ENCODE measurements around the gene FAM118B.
A peak's percentile ranks its signal among the peaks of the same experiment; 100 is the strongest.
"Not testable (repeated sequence)": the region's sequence is repeated elsewhere in the genome, so short reads cannot be mapped to it uniquely, and the experiment has no call there.

Gene FAM118B

DNA sequence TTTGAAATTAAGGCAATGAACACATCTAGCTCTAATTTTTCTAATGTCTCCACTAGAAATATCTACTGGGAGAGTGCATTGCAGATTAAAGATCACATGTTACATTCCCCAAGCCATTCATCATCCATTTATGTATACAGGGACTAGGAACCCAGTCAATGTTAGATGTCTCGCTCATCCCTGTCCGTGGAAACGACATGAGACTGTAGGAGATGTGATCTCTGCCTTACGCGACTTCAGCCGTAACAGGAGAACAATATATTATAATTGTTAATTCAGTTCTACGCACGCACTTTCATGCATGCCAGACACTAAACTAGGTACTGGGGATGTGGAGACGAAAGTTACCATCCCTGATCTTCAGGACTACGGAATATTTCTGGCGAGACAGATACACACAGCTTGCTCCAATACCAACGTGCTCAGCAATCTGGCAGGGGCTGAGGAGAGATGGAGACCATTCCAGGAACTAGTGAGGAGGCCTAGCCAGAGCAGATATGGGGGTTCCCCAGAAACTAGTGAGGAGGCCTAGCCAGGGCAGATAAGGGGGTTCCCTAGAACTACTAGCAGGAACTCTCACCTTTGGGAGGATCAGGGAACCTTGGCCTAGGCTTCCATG is 93.0 kb downstream of the FAM118B start:
- TF ChIP-seq CTCF (IDR thresholded peaks at IDR 0.05; ENCODE audit: low read depth, low read length), result no peak
- no peak for DNase-seq
- Histone ChIP-seq H3K27ac (peak overlapping the region; percentile 96), H3K27me3 (ENCODE audit: insufficient read depth, low read depth, severe bottlenecking) (no peaks in the 10 kb centered on the region), H3K4me3 (ENCODE audit: low read depth, low read length) (peak overlapping the region; percentile 90), H3K36me3 (peaks cover 31% of the 10 kb centered on the region), H3K9me3 (ENCODE audit: severe bottlenecking) (no peaks in the 10 kb centered on the region)

DNA sequence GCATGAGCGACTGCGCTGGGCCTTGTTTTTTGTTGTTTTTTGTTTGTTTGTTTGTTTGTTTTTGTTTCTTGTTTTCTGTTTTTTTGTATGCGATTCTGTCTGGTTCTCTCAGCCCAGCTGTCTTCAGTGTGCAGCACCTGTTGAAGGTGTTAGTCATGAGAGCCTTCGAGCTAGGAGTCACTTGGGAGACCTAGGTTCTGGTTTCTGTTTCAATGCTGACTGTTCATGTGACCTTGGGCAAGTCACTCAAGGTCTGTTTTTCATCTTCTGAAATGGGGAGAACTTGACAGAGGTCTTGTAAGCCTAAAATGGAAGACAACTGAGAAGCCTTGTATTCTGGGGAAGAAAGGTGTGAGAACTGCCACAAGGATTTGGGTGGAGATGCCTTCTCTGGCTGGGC is 94.1 kb downstream of the FAM118B start:
- H3K9me3 ChIP-seq (ENCODE audit: severe bottlenecking), result no peaks in the 10 kb centered on the region
- no peak overlapping the region for H3K27ac ChIP-seq
- no peak for DNase-seq
- H3K4me3 ChIP-seq (ENCODE audit: low read depth, low read length), result no peak overlapping the region
- peaks cover 28% of the 10 kb centered on the region for H3K36me3 ChIP-seq
- no peaks in the 10 kb centered on the region for H3K27me3 ChIP-seq (ENCODE audit: insufficient read depth, low read depth, severe bottlenecking)
- no peak for TF ChIP-seq CTCF (IDR thresholded peaks at IDR 0.05; ENCODE audit: low read depth, low read length)

DNA sequence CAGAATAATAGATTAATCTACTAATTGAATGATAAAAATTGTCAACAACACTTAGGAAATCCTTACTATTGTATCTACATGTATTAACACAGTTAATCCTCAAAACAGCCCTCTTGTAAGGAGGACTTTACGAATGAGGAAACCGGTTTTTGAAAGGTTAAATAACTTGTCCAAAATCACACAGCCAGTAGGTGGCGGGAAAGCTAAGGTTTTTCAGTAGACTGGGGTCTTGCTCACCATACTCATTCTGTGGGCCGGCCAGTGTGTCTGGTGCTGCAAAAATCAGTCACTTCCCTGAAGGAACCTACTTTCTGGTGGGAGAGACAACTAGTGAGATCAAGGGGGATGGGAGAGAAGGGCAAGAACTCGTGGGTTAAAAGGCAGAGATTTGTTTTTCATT is 96.1 kb downstream of the FAM118B start:
- peak; percentile 49 for TF ChIP-seq CTCF (IDR thresholded peaks at IDR 0.05; ENCODE audit: low read depth, low read length)
- H3K36me3 ChIP-seq, result peaks cover 31% of the 10 kb centered on the region
- no peaks in the 10 kb centered on the region for H3K27me3 ChIP-seq (ENCODE audit: insufficient read depth, low read depth, severe bottlenecking)
- H3K27ac ChIP-seq, result no peak overlapping the region
- no peak overlapping the region for H3K4me3 ChIP-seq (ENCODE audit: low read depth, low read length)
- peak; percentile 53 for DNase-seq
- H3K9me3 ChIP-seq (ENCODE audit: severe bottlenecking), result no peaks in the 10 kb centered on the region

DNA sequence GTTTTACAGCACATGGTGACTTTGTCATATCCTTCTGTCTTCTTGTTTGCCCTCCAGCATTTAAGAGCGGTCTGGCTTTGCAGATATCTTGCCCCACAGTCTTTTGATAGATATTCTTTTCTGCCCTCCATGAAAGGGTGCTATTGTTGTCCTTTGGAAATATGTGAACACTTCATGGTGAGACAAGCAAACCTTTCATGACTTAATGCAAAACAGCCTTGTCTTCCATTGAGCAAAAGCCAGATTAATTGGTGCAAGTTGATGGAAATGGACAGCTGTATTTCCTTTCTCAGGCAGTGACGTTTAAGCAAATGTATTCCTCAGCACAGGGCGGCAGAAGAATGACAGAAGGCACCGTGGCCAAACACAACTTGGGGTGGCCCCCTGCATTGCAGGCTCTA is 96.7 kb downstream of the FAM118B start:
- no peak for DNase-seq
- no peak overlapping the region for H3K4me3 ChIP-seq (ENCODE audit: low read depth, low read length)
- H3K9me3 ChIP-seq (ENCODE audit: severe bottlenecking), result no peaks in the 10 kb centered on the region
- H3K27ac ChIP-seq, result no peak overlapping the region
- H3K27me3 ChIP-seq (ENCODE audit: insufficient read depth, low read depth, severe bottlenecking), result no peaks in the 10 kb centered on the region
- H3K36me3 ChIP-seq, result peaks cover 29% of the 10 kb centered on the region
- no peak for TF ChIP-seq CTCF (IDR thresholded peaks at IDR 0.05; ENCODE audit: low read depth, low read length)

DNA sequence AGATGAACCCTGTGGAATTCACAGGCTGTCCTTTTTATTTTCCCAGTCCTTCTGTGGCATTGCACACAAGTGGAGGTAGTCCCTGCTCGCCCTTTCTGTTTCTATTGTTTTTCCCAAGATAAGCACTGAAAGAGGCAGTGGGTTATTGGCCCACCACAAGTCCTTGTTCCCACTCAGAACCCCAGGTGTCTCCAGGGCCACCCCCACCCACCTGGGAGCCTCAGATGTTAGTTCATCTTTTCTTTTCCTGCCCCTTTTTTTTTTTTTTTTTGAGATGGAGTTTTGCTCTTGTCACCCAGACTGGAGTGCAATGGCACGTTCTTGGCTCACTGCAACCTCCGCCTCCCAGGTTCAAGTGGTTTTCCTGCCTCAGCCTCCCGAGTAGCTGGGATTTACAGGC is 97.2 kb downstream of the FAM118B start:
- not testable (repeated sequence) for H3K27ac ChIP-seq; H3K27me3 ChIP-seq (ENCODE audit: insufficient read depth, low read depth, severe bottlenecking); DNase-seq; H3K4me3 ChIP-seq (ENCODE audit: low read depth, low read length); H3K9me3 ChIP-seq (ENCODE audit: severe bottlenecking)
- peaks cover 27% of the 10 kb centered on the region for H3K36me3 ChIP-seq

- Histone ChIP-seq H3K27me3 (ENCODE audit: insufficient read depth, low read depth, severe bottlenecking) (no peaks in the 10 kb centered on the region), H3K27ac (no peak overlapping the region), H3K36me3 (peaks cover 29% of the 10 kb centered on the region), H3K9me3 (ENCODE audit: severe bottlenecking) (no peaks in the 10 kb centered on the region), H3K4me3 (ENCODE audit: low read depth, low read length) (no peak overlapping the region)
- peak; percentile 81 for DNase-seq
- TF ChIP-seq CTCF (IDR thresholded peaks at IDR 0.05; ENCODE audit: low read depth, low read length), result peak; percentile 93
Observed at GRCh38 chr11:126310200-126310991, 98.8 kb downstream of the FAM118B start.
